Peyer's patch (tissue), 4 donors: ENCODE data around the gene SPRR5.

ENCODE experiments used
- POLR2A ChIP-seq, 2 donors: fragments of 450-650 bp; IDR thresholded peaks; one replicate each; pipeline ENCODE4 v1.5.1; 2017; ENCODE audit warnings: antibody characterized with exemption in 2 of 2, mild to moderate bottlenecking in 2 of 2, moderate library complexity in 2 of 2
- TF ChIP-seq, protein P1 (sequence below), 6 experiments: fragments of 450-650 bp in 4 of 6; fragments of 200-600 bp in 2 of 6; sonication (generic) in 1 of 6; IDR thresholded peaks; one replicate each; pipeline ENCODE4 v1.5.1; 2017 to 2019; ENCODE audit warnings: antibody characterized with exemption in 6 of 6, mild to moderate bottlenecking in 3 of 6, moderate library complexity in 1 of 6

DNA sequence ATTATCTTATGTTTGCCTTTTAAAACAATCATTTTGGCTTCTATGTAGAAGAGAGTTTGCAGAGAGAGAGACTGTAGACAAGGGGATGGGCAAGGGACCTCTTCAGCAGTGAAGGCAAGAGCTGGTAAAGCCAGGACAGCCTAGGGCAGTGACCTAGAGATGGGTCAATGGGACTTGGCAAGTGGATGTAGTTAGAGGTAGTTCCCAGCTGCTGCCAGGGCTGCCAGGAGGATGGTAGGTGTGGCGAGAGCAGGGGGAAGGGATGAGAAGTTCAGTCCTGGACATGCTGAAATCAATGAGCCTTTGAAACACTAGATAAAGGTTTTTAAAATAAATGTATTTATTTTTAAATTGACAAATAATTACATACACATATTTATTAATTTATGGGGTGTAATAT lies 6.4 kb upstream of the SPRR5 start:
- TF ChIP-seq, protein P1, sequence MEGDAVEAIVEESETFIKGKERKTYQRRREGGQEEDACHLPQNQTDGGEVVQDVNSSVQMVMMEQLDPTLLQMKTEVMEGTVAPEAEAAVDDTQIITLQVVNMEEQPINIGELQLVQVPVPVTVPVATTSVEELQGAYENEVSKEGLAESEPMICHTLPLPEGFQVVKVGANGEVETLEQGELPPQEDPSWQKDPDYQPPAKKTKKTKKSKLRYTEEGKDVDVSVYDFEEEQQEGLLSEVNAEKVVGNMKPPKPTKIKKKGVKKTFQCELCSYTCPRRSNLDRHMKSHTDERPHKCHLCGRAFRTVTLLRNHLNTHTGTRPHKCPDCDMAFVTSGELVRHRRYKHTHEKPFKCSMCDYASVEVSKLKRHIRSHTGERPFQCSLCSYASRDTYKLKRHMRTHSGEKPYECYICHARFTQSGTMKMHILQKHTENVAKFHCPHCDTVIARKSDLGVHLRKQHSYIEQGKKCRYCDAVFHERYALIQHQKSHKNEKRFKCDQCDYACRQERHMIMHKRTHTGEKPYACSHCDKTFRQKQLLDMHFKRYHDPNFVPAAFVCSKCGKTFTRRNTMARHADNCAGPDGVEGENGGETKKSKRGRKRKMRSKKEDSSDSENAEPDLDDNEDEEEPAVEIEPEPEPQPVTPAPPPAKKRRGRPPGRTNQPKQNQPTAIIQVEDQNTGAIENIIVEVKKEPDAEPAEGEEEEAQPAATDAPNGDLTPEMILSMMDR (IDR thresholded peaks at IDR 0.05) = no peak
- no peak for TF ChIP-seq POLR2A (IDR thresholded peaks at IDR 0.05)
